Measurements from ENCODE around the gene IGFALS.
"Not testable (repeated sequence)": the region's sequence is repeated elsewhere in the genome, so short reads cannot be mapped to it uniquely, and the experiment has no call there.

IGFALS gene

DNA sequence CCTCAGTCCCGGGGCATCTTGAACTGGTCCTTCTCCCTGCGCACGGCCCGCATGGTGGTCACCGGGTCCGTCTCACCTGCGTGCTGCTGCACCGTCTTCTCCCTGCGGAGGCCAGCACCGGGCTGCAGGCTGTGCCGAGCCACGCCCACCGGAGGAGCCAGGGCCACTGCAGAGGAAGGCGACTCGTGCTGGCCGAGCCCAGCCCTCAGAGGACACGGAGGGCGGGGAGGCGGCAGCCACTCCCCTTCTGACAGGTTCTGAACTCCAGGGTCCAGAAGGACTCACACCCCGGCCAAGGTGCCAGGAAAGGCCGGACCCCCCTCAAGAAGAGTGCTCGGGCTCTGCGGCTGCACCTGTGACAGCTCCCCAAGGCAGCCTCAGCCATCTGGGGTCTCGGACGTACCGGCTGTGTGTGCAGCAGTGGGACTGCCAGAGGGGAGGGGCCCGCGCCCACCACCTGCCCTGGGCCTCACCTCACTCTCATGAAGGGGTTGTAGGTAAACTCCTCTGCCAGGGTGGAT, 15.8 kb upstream of the IGFALS start:
- TF ChIP-seq, protein P1, sequence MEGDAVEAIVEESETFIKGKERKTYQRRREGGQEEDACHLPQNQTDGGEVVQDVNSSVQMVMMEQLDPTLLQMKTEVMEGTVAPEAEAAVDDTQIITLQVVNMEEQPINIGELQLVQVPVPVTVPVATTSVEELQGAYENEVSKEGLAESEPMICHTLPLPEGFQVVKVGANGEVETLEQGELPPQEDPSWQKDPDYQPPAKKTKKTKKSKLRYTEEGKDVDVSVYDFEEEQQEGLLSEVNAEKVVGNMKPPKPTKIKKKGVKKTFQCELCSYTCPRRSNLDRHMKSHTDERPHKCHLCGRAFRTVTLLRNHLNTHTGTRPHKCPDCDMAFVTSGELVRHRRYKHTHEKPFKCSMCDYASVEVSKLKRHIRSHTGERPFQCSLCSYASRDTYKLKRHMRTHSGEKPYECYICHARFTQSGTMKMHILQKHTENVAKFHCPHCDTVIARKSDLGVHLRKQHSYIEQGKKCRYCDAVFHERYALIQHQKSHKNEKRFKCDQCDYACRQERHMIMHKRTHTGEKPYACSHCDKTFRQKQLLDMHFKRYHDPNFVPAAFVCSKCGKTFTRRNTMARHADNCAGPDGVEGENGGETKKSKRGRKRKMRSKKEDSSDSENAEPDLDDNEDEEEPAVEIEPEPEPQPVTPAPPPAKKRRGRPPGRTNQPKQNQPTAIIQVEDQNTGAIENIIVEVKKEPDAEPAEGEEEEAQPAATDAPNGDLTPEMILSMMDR (IDR thresholded peaks at IDR 0.05) = no peak
- no peak overlapping the region for H3K4me3 Mint-ChIP-seq

DNA sequence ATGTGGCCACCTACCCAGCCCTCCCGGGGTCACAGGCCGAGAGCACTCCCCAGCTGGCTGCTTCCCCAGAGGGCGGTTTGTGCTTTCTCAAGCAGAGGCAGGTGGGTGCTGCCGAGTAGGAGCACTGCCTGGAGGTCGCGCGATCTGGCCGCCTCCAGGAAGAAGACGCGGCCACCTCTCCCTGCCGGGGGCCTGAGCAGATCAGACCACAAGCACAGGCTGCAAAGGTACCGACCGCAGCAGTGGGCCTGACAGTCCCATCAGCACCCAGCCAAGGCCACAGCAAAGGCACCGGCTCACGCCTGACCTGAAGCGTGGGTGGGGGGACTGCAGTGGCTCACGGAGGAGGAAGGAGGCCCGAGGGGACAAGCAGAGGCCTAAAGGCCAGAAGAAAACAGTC, 15.2 kb upstream of the IGFALS start:
- TF ChIP-seq, protein P1 (IDR thresholded peaks at IDR 0.05) = no peak
- no peaks in the 10 kb centered on the region for H3K4me1 Mint-ChIP-seq
- H3K36me3 Mint-ChIP-seq (ENCODE audit: low read depth) = peaks cover 50% of the 10 kb centered on the region
- H3K27me3 Mint-ChIP-seq (ENCODE audit: low read depth, poor library complexity) = no peaks in the 10 kb centered on the region
- no peak overlapping the region for H3K4me3 Mint-ChIP-seq
- H3K9me3 Mint-ChIP-seq = peaks cover 14% of the 10 kb centered on the region
- no peak for DNase-seq
- H3K27ac Mint-ChIP-seq = no peak overlapping the region

More for the DNA sequence above, 15.8 kb upstream of the IGFALS start:
- Mint-ChIP-seq H3K27ac (no peak overlapping the region), H3K4me1 (no peaks in the 10 kb centered on the region), H3K27me3 (ENCODE audit: low read depth, poor library complexity) (no peaks in the 10 kb centered on the region), H3K9me3 (peaks cover 14% of the 10 kb centered on the region), H3K36me3 (ENCODE audit: low read depth) (peaks cover 50% of the 10 kb centered on the region)
- no peak for DNase-seq

DNA sequence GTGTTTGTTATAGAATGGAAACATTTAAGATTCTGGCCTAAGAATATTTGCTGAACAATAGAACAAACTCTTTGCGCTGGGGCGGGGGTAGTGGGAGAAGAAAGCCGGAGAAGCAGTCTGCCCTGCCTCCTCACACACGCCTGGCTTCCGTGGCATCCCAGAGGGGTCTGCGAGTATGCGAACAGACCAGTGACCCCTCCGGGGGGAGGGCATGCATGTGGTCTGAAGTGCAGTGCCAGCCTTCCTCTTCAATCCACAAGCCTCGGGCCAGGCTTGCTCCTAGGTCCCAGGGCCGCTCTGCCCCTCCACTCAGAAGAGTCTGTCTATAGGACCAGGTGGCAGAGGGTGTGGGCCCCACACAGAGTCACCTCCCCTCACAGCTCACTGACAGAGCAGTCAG, 14.1 kb upstream of the IGFALS start:
- H3K9me3 Mint-ChIP-seq = peaks cover 14% of the 10 kb centered on the region

DNA sequence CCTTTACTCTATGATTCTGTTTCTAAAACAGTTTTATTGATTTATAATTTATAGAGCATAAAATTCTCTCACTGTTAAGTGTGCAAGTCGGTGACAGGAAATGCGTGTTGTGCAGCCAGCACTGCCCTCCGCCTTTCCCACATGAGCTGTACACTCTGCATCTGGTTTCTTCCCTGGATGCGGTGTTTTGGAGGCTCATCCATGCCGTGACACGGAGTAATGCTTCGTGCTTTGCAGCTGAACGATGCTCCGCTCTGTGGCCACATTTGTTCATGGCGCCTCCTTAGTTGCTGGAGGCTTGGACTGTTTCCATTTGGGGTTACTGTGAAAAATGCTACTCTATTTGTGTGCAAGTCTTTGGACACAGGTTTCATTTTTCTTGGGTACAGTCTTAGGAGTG, 7.2 kb upstream of the IGFALS start:
- no peaks in the 10 kb centered on the region for H3K27me3 Mint-ChIP-seq (ENCODE audit: low read depth, poor library complexity)
- no peak overlapping the region for H3K27ac Mint-ChIP-seq
- peaks cover 74% of the 10 kb centered on the region for H3K36me3 Mint-ChIP-seq (ENCODE audit: low read depth)
- H3K4me3 Mint-ChIP-seq = no peak overlapping the region
- DNase-seq = no peak
- peaks cover 46% of the 10 kb centered on the region for H3K9me3 Mint-ChIP-seq
- H3K4me1 Mint-ChIP-seq = no peaks in the 10 kb centered on the region
- TF ChIP-seq, protein P1 (IDR thresholded peaks at IDR 0.05) = no peak

More for the DNA sequence above, 14.1 kb upstream of the IGFALS start:
- Mint-ChIP-seq H3K36me3 (ENCODE audit: low read depth) (peaks cover 43% of the 10 kb centered on the region), H3K4me1 (no peaks in the 10 kb centered on the region), H3K27ac (no peak overlapping the region), H3K4me3 (no peak overlapping the region), H3K27me3 (ENCODE audit: low read depth, poor library complexity) (no peaks in the 10 kb centered on the region)
- DNase-seq = no peak
- TF ChIP-seq, protein P1 (IDR thresholded peaks at IDR 0.05) = no peak

DNA sequence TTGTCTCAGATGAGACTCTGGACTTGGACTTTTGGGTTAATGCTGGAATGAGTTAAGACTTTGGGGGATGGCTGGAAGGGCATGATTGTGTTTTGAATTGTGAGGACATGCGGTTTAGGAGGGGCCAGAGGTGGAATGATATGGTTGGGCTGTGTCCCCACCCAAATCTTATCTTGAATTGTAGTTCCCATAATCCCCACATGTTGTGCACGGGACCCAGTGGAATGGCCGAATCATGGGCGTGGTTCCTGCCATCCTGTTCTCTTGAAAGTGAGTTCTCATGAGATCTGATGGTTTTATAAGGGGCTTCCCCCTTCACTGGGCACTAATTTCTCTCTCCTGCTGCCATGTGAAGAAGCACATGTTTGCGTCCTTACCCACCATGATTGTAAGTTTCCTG, 5.8 kb upstream of the IGFALS start:
- H3K4me3 Mint-ChIP-seq; DNase-seq; H3K27ac Mint-ChIP-seq; H3K4me1 Mint-ChIP-seq; H3K27me3 Mint-ChIP-seq (ENCODE audit: low read depth, poor library complexity): not testable (repeated sequence)
- peaks cover 43% of the 10 kb centered on the region for H3K9me3 Mint-ChIP-seq
- H3K36me3 Mint-ChIP-seq (ENCODE audit: low read depth) = peaks cover 59% of the 10 kb centered on the region

DNA sequence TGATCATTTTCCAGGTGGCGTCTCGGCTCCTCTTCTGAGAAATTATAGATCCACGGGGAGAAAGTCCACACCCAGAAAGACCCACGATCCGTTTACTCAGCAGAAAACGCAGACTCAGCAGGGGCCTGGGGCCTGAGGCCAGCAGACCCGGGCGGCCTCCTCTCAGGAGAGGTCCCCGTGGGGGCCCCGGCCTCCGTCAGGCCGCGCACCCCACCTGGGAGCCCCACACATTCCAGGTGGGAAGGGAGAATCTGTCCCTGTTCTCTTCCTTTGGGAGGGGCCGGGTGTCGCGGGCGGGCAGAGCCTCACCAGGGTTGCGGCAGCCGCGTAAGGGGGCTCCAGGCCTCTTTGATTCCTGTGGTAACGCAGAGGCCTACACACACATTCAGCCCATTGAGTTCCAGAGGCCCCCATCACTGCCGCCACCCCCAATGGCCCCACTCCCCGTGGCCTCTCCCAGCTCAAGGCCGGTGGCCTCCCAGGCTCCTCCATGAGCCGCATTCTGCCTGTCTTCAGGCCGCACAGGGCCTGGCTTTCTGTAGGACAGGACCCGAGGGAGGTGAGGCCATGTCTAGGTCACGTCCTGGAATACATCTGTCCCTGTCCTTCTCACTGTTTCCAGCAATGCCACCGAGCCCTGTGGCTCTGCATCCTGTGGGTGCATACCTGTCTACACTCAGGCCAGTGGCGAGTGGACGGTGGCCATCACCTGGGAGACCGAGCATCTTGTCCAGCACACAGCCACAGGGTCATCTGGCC, 1.6 kb upstream of the IGFALS start:
- Mint-ChIP-seq H3K4me1 (no peaks in the 10 kb centered on the region), H3K4me3 (no peak overlapping the region), H3K9me3 (peaks cover 35% of the 10 kb centered on the region), H3K36me3 (ENCODE audit: low read depth) (peaks cover 39% of the 10 kb centered on the region), H3K27ac (no peak overlapping the region), H3K27me3 (ENCODE audit: low read depth, poor library complexity) (no peaks in the 10 kb centered on the region)
- TF ChIP-seq, protein P1 (IDR thresholded peaks at IDR 0.05) = no peak
- DNase-seq = no peak
